ENCODE measurements around the gene SLC22A7. TPM values are rescaled to one million over a fixed set of nuclear protein-coding genes. Genes with fewer than 3 reads are reported as not detected.

SLC22A7 gene
- total RNA-seq, 1 experiment from 2014 or later, result not detected

DNA sequence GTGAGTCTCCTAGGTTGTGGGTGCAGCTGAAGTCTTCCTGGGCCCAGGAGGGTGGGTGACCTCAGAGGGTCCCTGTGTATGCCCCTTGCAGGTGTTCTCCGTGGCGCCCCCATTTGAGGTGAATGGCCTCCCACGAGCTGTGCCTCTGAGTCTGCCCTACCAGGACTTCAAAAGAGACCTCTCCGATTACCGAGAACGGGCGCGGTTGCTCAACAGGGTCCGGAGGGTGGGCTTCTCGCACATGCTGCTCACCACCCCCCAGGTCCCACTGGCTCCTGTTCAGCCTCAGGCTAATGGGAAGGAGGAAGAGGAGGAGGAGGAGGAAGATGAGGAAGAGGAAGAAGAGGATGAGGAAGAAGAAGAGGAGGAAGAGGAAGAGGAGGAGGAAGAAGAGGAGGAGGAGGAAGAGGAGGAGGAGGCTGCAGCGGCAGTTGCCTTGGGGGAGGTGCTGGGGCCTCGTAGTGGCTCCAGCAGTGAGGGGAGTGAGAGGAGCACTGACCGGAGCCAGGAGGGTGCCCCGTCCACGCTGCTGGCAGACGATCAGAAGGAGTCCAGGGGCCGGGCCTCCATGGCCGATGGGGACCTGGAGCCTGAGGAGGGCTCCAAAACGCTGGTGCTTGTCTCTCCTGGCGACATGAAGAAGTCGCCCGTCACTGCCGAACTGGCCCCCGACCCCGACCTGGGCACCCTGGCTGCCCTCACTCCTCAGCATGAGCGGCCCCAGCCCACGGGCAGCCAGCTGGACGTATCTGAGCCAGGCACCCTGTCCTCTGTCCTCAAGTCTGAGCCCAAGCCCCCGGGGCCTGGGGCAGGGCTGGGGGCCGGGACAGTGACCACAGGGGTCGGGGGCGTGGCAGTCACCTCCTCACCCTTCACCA is 15.2 kb upstream of the SLC22A7 start:
- Histone ChIP-seq H3K27me3 (ENCODE audit: insufficient read depth, low read length) (no peaks in the 10 kb centered on the region), H2AK5ac (ENCODE audit: insufficient read length, low read length) (no peak overlapping the region), H3K79me2 (ENCODE audit: insufficient read depth, low read length) (no peaks in the 10 kb centered on the region), H3K79me1 (ENCODE audit: insufficient read depth, low read depth, low read length, poor library complexity, severe bottlenecking) (no peaks in the 10 kb centered on the region), H3K4ac (ENCODE audit: low read depth, low read length) (no peak overlapping the region), H4K8ac (replicated peaks; ENCODE audit: insufficient read length, low read depth, low read length) (no peak overlapping the region), H3K27ac (ENCODE audit: insufficient read length, low read depth, low read length) (no peak overlapping the region), H3K18ac (ENCODE audit: insufficient read length, low read depth, low read length) (no peak overlapping the region), H2BK20ac (ENCODE audit: low read depth, low read length, poor library complexity, severe bottlenecking) (no peak overlapping the region), H2BK12ac (ENCODE audit: insufficient read length, low read depth, low read length) (no peak overlapping the region), H3K9me3 (ENCODE audit: control insufficient read depth, low read depth, low read length) (no peaks in the 10 kb centered on the region), H3K23me2 (ENCODE audit: insufficient read length, low read depth, low read length, poor library complexity, severe bottlenecking) (no peaks in the 10 kb centered on the region), H3T11ph (ENCODE audit: low read length) (no peak overlapping the region), H3K14ac (ENCODE audit: insufficient read depth, low read length) (no peak overlapping the region), H3K4me1 (ENCODE audit: insufficient read depth, low read length) (no peaks in the 10 kb centered on the region; the same call in 1 of the 2 replicates), H2AFZ (ENCODE audit: low read length) (no peak overlapping the region), H2BK5ac (ENCODE audit: insufficient read length, low read length) (no peak overlapping the region), H3K56ac (ENCODE audit: insufficient read length, low read depth, low read length) (no peak overlapping the region), H2BK15ac (ENCODE audit: low read depth, low read length) (no peak overlapping the region), H2BK120ac (ENCODE audit: low read depth, low read length, poor library complexity, severe bottlenecking) (no peak overlapping the region), H3K4me2 (ENCODE audit: insufficient read depth, insufficient read length, low read length) (no peak overlapping the region), H3K9ac (ENCODE audit: extremely low read depth, insufficient read length, low read length) (no peak overlapping the region), H4K5ac (ENCODE audit: insufficient read length, low read depth, low read length) (no peak overlapping the region), H4K91ac (ENCODE audit: insufficient read length, low read depth, low read length) (no peak overlapping the region), H4K20me1 (ENCODE audit: control insufficient read depth, insufficient read depth, insufficient read length) (no peaks in the 10 kb centered on the region), H3K23ac (ENCODE audit: insufficient read length, low read depth, low read length) (no peak overlapping the region)
- Mint-ChIP-seq H3K36me3 (ENCODE audit: insufficient read depth in 1 of 3, low read depth in 3 of 3) (no peaks in the 10 kb centered on the region), H3K4me1 (peaks cover 20 to 38% of the 10 kb centered on the region in 2 experiments), H3K9me3 (no peaks in the 10 kb centered on the region), H3K27ac (no peak overlapping the region), H3K27me3 (ENCODE audit: low read depth) (peaks cover 11% of the 10 kb centered on the region), H3K4me3 (no peak overlapping the region)
- DNase-seq, result no peak
- WGBS (ENCODE audit: extremely low coverage, insufficient read length, low lambda C conversion rate), result no CpG with 5 or more reads among the region's 32 CpGs
- TF ChIP-seq, protein P1, sequence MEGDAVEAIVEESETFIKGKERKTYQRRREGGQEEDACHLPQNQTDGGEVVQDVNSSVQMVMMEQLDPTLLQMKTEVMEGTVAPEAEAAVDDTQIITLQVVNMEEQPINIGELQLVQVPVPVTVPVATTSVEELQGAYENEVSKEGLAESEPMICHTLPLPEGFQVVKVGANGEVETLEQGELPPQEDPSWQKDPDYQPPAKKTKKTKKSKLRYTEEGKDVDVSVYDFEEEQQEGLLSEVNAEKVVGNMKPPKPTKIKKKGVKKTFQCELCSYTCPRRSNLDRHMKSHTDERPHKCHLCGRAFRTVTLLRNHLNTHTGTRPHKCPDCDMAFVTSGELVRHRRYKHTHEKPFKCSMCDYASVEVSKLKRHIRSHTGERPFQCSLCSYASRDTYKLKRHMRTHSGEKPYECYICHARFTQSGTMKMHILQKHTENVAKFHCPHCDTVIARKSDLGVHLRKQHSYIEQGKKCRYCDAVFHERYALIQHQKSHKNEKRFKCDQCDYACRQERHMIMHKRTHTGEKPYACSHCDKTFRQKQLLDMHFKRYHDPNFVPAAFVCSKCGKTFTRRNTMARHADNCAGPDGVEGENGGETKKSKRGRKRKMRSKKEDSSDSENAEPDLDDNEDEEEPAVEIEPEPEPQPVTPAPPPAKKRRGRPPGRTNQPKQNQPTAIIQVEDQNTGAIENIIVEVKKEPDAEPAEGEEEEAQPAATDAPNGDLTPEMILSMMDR (conservative IDR thresholded peaks at IDR 0.05), result no peak

Data from H9 (cell line).